HEK293 (cell line): ENCODE measurements around the gene U2SURP.

ENCODE experiments used
- CTCF ChIA-PET: fragments of 350-600 bp; formaldehyde crosslinking; extraction: SDS; loops from one replicate; lab custom pipeline; 2021; ENCODE audit warnings: antibody characterized with exemption; lab: Yijun Ruan, JAX
- POLR2A ChIA-PET: fragments of 300-600 bp; formaldehyde crosslinking; extraction: SDS; loops from one replicate; lab custom pipeline; 2020; ENCODE audit warnings: antibody characterized with exemption, inconsistent platforms; lab: Yijun Ruan, JAX
- H3K27ac ChIP-seq: fragments of 200-500 bp; sonication (Bioruptor generic); 2 replicates; pipeline ENCODE4 v1.5.1; 2014; ENCODE audit warnings: low read depth, low read length, control low read depth, inconsistent platforms; ENCODE audit errors: extremely low read depth
- H3K36me3 ChIP-seq, 2 experiments: fragments of 200-500 bp in 1 of 2; sonication (Bioruptor generic) in 1 of 2; 1 replicate in 1 of 2; 2 replicates in 1 of 2; pipeline ENCODE4 v1.5.1; 2014 to 2017; ENCODE audit warnings: inconsistent platforms in 2 of 2, low read length in 2 of 2; ENCODE audit not compliant: control insufficient read depth in 2 of 2, insufficient read depth in 1 of 2
- H3K4me1 ChIP-seq: fragments of 200-500 bp; sonication (Bioruptor generic); 2 replicates; pipeline ENCODE4 v1.5.1; 2014; ENCODE audit warnings: mild to moderate bottlenecking, low read length, inconsistent platforms; ENCODE audit not compliant: control insufficient read depth, insufficient read depth
- H3K4me3 ChIP-seq: 2 replicates; pipeline ENCODE4 v1.5.1; 2011; ENCODE audit warnings: low read depth, mild to moderate bottlenecking, control low read depth, low read length, moderate library complexity
- H3K9me3 ChIP-seq: fragments of 200-500 bp; sonication (Bioruptor generic); 2 replicates; pipeline ENCODE4 v1.5.1; 2014; ENCODE audit warnings: low read depth, low read length, inconsistent platforms; ENCODE audit not compliant: control insufficient read depth, insufficient read depth
- BCL6B ChIP-seq: fragments of 450-650 bp; formaldehyde crosslinking; IDR thresholded peaks from 2 replicates; pipeline ENCODE4 v1.5.1; 2017; ENCODE audit warnings: missing biosample characterization, missing genetic modification characterization
- MZF1 ChIP-seq: fragments of 450-650 bp; formaldehyde crosslinking; IDR thresholded peaks from 2 replicates; pipeline ENCODE4 v1.5.1; 2017; ENCODE audit warnings: missing biosample characterization, missing genetic modification characterization, borderline replicate concordance
- PRDM10 ChIP-seq: fragments of 450-650 bp; formaldehyde crosslinking; IDR thresholded peaks from 2 replicates; pipeline ENCODE4 v1.5.1; 2016; ENCODE audit warnings: missing biosample characterization, missing genetic modification characterization
- SP7 ChIP-seq: fragments of 450-650 bp; formaldehyde crosslinking; IDR thresholded peaks from 2 replicates; pipeline ENCODE4 v1.5.1; 2016; ENCODE audit warnings: missing biosample characterization, missing genetic modification characterization
- YY2 ChIP-seq: fragments of 450-650 bp; formaldehyde crosslinking; IDR thresholded peaks from 2 replicates; pipeline ENCODE4 v1.5.1; 2016; ENCODE audit warnings: missing biosample characterization, missing genetic modification characterization
- ZBTB20 ChIP-seq: fragments of 450-650 bp; formaldehyde crosslinking; IDR thresholded peaks from 2 replicates; pipeline ENCODE4 v1.5.1; 2016; ENCODE audit warnings: missing biosample characterization, missing genetic modification characterization
- ZFHX2 ChIP-seq: fragments of 450-650 bp; formaldehyde crosslinking; conservative IDR thresholded peaks from 2 replicates; pipeline ENCODE4 v1.5.1; 2016; ENCODE audit warnings: missing biosample characterization, missing genetic modification characterization
- ZIC2 ChIP-seq: fragments of 450-650 bp; formaldehyde crosslinking; IDR thresholded peaks from 2 replicates; pipeline ENCODE4 v1.5.1; 2016; ENCODE audit warnings: missing biosample characterization, missing genetic modification characterization
- ZNF16 ChIP-seq: fragments of 450-650 bp; formaldehyde crosslinking; IDR thresholded peaks from 2 replicates; pipeline ENCODE4 v1.5.1; 2016; ENCODE audit warnings: low read depth, missing biosample characterization, missing genetic modification characterization
- ZNF184 ChIP-seq: fragments of 450-650 bp; IDR thresholded peaks from 2 replicates; pipeline ENCODE4 v1.5.1; 2018; ENCODE audit warnings: missing biosample characterization, mild to moderate bottlenecking, missing genetic modification characterization
- ZNF2 ChIP-seq: fragments of 450-650 bp; formaldehyde crosslinking; IDR thresholded peaks from 2 replicates; pipeline ENCODE4 v1.5.1; 2016; ENCODE audit warnings: missing biosample characterization, missing genetic modification characterization
- ZNF211 ChIP-seq: fragments of 450-650 bp; formaldehyde crosslinking; IDR thresholded peaks from 2 replicates; pipeline ENCODE4 v1.5.1; 2016; ENCODE audit warnings: low read depth, missing biosample characterization, missing genetic modification characterization
- ZNF266 ChIP-seq: fragments of 450-650 bp; formaldehyde crosslinking; IDR thresholded peaks from 2 replicates; pipeline ENCODE4 v1.5.1; 2016; ENCODE audit warnings: missing biosample characterization, missing genetic modification characterization, low read depth
- ZNF335 ChIP-seq: fragments of 450-650 bp; formaldehyde crosslinking; conservative IDR thresholded peaks from 2 replicates; pipeline ENCODE4 v1.5.1; 2016; ENCODE audit warnings: missing biosample characterization, missing genetic modification characterization
- ZNF549 ChIP-seq: fragments of 450-650 bp; IDR thresholded peaks from 2 replicates; pipeline ENCODE4 v1.5.1; 2018; ENCODE audit warnings: missing biosample characterization, missing genetic modification characterization, mild to moderate bottlenecking, inconsistent platforms, moderate library complexity
- ZNF654 ChIP-seq: fragments of 450-650 bp; formaldehyde crosslinking; IDR thresholded peaks from 2 replicates; pipeline ENCODE4 v1.5.1; 2016; ENCODE audit warnings: low read depth, missing biosample characterization, missing genetic modification characterization
- ZNF701 ChIP-seq: fragments of 450-650 bp; formaldehyde crosslinking; IDR thresholded peaks from 2 replicates; pipeline ENCODE4 v1.5.1; 2016; ENCODE audit warnings: missing biosample characterization, missing genetic modification characterization
- ZSCAN16 ChIP-seq: fragments of 450-650 bp; formaldehyde crosslinking; IDR thresholded peaks from 2 replicates; pipeline ENCODE4 v1.5.1; 2016; ENCODE audit warnings: missing biosample characterization, missing genetic modification characterization
- ZSCAN18 ChIP-seq: fragments of 450-650 bp; formaldehyde crosslinking; IDR thresholded peaks from 2 replicates; pipeline ENCODE4 v1.5.1; 2016; ENCODE audit warnings: missing biosample characterization, missing genetic modification characterization
- TF ChIP-seq, protein P1 (sequence below): fragments of 450-650 bp; formaldehyde crosslinking; optimal IDR thresholded peaks from 2 replicates; pipeline ENCODE3; 2016; ENCODE audit warnings: missing biosample characterization, mild to moderate bottlenecking, missing genetic modification characterization

Gene U2SURP

DNA sequence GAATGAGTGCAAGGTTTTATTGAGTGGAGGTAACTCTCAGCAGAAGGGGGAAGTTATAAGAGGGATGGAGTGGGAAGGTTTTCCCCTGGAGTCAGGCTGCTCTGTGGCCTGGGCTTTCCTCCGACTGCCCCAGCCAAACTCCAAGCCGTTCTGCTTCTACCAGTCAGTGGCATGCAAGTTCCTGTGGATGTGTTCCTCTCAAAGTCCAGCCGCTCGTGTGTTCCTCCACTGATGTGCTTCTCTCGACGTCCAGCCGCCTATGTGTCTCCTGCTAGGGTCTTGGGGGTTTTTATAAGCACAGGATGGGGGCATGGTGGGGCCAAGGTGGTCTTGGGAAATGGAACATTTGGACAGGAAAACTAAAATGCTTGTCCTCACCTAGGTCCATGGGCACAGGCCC is 9.0 kb upstream of the U2SURP start:
- H3K4me3 ChIP-seq, result no peak overlapping the region
- TF ChIP-seq SP7 (tag by site-specific recombination) (no peak), ZNF16 (no peak)
- H3K27ac ChIP-seq, result no peak overlapping the region
- no peaks in the 10 kb centered on the region for H3K36me3 ChIP-seq
- CTCF ChIA-PET, result interaction anchor here (0.5 to 5.9 kb wide), 5 partner anchors 21 to 405 kb away, joined by 3 to 81 read pairs (median 4); no protein-coding TSS in a partner anchor
- no peaks in the 10 kb centered on the region for H3K9me3 ChIP-seq
- POLR2A ChIA-PET, result no interaction called here
- H3K4me1 ChIP-seq, result no peaks in the 10 kb centered on the region

DNA sequence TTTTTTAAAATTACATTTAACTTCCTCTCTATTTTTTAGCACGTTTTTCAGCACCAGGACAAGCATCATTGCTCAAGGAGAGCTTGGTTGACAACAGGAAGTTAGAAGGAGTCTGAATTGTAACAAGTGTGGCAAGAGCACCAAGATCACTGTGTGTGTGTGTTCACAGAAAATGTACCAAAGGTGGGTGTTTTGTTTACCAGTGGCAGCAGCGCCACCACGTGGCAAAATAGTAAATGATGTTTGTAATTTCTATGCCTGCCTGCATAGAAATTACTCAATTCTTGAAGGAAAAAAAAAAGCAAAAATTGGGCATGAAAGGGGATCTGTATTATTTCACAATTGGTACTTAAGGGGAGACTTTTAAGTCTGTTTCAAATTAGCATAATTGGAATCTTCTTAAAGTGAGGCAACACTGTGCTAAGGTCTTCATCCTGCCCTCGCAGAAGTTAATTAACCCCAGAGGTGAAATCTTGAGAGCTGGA is 7.4 kb upstream of the U2SURP start:
- no peak overlapping the region for H3K4me3 ChIP-seq
- no peaks in the 10 kb centered on the region for H3K9me3 ChIP-seq
- no peaks in the 10 kb centered on the region for H3K4me1 ChIP-seq
- POLR2A ChIA-PET, result no interaction called here
- H3K27ac ChIP-seq, result no peak overlapping the region
- H3K36me3 ChIP-seq, result no peaks in the 10 kb centered on the region
- CTCF ChIA-PET, result interaction anchor here (0.6 to 5.9 kb wide), 16 partner anchors 8 to 407 kb away, joined by 3 to 81 read pairs (median 3); no protein-coding TSS in a partner anchor
- no peak for TF ChIP-seq ZIC2 (tag by site-specific recombination)
- no peak for TF ChIP-seq ZBTB20 (tag by site-specific recombination)
- no peak for TF ChIP-seq ZNF266
- TF ChIP-seq ZNF549 (tag by site-specific recombination), result no peak
- no peak for TF ChIP-seq ZNF211 (tag by site-specific recombination)
- TF ChIP-seq ZNF184 (tag by site-specific recombination), result no peak
- 0 out of 2 replicates have a peak, but pooled peaks have one; percentile 41 for TF ChIP-seq ZNF2
- peak; percentile 74 for TF ChIP-seq ZSCAN16 (tag by site-specific recombination)
- TF ChIP-seq MZF1 (tag by site-specific recombination), result no peak
- TF ChIP-seq, protein P1, sequence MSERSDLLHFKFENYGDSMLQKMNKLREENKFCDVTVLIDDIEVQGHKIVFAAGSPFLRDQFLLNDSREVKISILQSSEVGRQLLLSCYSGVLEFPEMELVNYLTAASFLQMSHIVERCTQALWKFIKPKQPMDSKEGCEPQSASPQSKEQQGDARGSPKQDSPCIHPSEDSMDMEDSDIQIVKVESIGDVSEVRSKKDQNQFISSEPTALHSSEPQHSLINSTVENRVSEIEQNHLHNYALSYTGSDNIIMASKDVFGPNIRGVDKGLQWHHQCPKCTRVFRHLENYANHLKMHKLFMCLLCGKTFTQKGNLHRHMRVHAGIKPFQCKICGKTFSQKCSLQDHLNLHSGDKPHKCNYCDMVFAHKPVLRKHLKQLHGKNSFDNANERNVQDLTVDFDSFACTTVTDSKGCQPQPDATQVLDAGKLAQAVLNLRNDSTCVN, result no peak
- TF ChIP-seq ZSCAN18 (tag by site-specific recombination), result no peak
- peak; percentile 23; the same call in 1 of the 2 replicates for TF ChIP-seq ZFHX2 (tag by site-specific recombination)
- peak; percentile 84 for TF ChIP-seq ZNF654 (tag by site-specific recombination)

DNA sequence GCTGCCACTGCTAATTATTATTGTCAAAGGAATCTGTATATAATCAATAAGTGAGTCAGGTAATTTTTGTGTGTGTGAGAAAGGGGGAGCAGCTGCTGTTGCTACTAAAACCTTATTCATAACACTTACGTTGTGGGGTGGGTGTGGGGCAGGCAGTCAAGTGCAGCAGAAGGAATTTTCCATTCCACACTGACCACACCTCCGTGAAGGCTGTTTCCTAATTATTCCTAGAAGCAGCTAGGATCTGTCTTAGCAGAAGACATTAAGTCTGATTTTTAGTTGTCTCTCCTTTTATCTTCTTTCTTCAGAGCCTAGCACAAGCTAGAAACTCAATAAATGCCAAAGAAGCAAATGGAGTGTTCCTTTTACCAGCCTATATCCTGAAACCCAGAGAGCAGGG is 4.0 kb upstream of the U2SURP start:
- no peaks in the 10 kb centered on the region for H3K4me1 ChIP-seq
- no peaks in the 10 kb centered on the region for H3K9me3 ChIP-seq
- no peak overlapping the region for H3K4me3 ChIP-seq
- ChIA-PET CTCF (interaction anchor here (0.8 to 5.9 kb wide), 3 partner anchors 29 to 409 kb away, joined by 4 to 81 read pairs (median 4); no protein-coding TSS in a partner anchor), POLR2A (no interaction called here)
- TF ChIP-seq YY2 (tag by site-specific recombination) (no peak), ZBTB20 (tag by site-specific recombination) (0 out of 2 replicates have a peak, but pooled peaks have one; percentile 37), PRDM10 (tag by site-specific recombination) (peak; percentile 96), BCL6B (tag by site-specific recombination) (0 out of 2 replicates have a peak, but pooled peaks have one; percentile 16), ZNF335 (peak; percentile 43; the same call in 1 of the 2 replicates), ZNF701 (tag by site-specific recombination) (no peak)
- no peak overlapping the region for H3K27ac ChIP-seq
- no peaks in the 10 kb centered on the region for H3K36me3 ChIP-seq
